Osteoblast (primary cell): Measurements from ENCODE around the gene CDH24. TPM values are rescaled to one million over a fixed set of nuclear protein-coding genes. Genes with fewer than 3 reads are reported as not detected.

ENCODE experiments used
- DNase-seq: peaks from one replicate; pipeline ENCODE4 v3.0.0; 2011; ENCODE audit warnings: low spot score, mixed read lengths; ENCODE audit not compliant: insufficient read length; ENCODE audit errors: missing footprints
- H2AFZ ChIP-seq: 2 replicates; pipeline ENCODE4 v1.6.0; 2011; ENCODE audit warnings: mild to moderate bottlenecking, low read length
- H3K27ac ChIP-seq: 2 replicates; pipeline ENCODE4 v1.5.1; 2011; ENCODE audit warnings: mild to moderate bottlenecking, low read depth, low read length, moderate library complexity
- H3K27me3 ChIP-seq: 2 replicates; pipeline ENCODE4 v1.6.0; 2012; ENCODE audit warnings: mild to moderate bottlenecking, control low read depth, inconsistent platforms, low read length, moderate library complexity; ENCODE audit not compliant: insufficient read depth
- H3K36me3 ChIP-seq: 2 replicates; pipeline ENCODE4 v1.5.1; 2011; ENCODE audit warnings: mild to moderate bottlenecking, low read length, control low read depth, moderate library complexity; ENCODE audit not compliant: insufficient read depth
- H3K4me1 ChIP-seq: 2 replicates; pipeline ENCODE4 v1.5.1; 2011; ENCODE audit warnings: mild to moderate bottlenecking, low read length, control low read depth, moderate library complexity; ENCODE audit not compliant: insufficient read depth
- H3K4me2 ChIP-seq: 2 replicates; pipeline ENCODE4 v1.6.0; 2011; ENCODE audit warnings: mild to moderate bottlenecking, low read length; ENCODE audit not compliant: insufficient read depth
- H3K4me3 ChIP-seq: fragments of 200-600 bp; sonication (generic); 3 replicates; pipeline ENCODE4 v1.5.1; 2012; ENCODE audit warnings: mild to moderate bottlenecking, low read length, inconsistent platforms; ENCODE audit not compliant: insufficient read depth
- H3K79me2 ChIP-seq: 2 replicates; pipeline ENCODE4 v1.6.0; 2012; ENCODE audit warnings: mild to moderate bottlenecking, low read length, control low read depth, inconsistent platforms; ENCODE audit not compliant: insufficient read depth
- H3K9me3 ChIP-seq: 2 replicates; pipeline ENCODE4 v1.5.1; 2011; ENCODE audit warnings: low read depth, low read length, control low read depth
- H4K20me1 ChIP-seq: 2 replicates; pipeline ENCODE4 v1.6.0; 2012; ENCODE audit warnings: mild to moderate bottlenecking, low read length, control low read depth; ENCODE audit not compliant: insufficient read depth
- total RNA-seq: library from RNA; depleted of rRNA; stranded (reverse); fragments of >200 nt; gene quantifications from 2 replicates; pipeline ENCODE4 v1.2.3, GENCODE V29; 2012
- TF ChIP-seq, protein P1 (sequence below): IDR thresholded peaks from 2 replicates; pipeline ENCODE4 v1.5.1; 2011; ENCODE audit warnings: mild to moderate bottlenecking, low read depth, low read length, moderate library complexity; ENCODE audit errors: extremely low read depth

The CDH24 gene, protein sequence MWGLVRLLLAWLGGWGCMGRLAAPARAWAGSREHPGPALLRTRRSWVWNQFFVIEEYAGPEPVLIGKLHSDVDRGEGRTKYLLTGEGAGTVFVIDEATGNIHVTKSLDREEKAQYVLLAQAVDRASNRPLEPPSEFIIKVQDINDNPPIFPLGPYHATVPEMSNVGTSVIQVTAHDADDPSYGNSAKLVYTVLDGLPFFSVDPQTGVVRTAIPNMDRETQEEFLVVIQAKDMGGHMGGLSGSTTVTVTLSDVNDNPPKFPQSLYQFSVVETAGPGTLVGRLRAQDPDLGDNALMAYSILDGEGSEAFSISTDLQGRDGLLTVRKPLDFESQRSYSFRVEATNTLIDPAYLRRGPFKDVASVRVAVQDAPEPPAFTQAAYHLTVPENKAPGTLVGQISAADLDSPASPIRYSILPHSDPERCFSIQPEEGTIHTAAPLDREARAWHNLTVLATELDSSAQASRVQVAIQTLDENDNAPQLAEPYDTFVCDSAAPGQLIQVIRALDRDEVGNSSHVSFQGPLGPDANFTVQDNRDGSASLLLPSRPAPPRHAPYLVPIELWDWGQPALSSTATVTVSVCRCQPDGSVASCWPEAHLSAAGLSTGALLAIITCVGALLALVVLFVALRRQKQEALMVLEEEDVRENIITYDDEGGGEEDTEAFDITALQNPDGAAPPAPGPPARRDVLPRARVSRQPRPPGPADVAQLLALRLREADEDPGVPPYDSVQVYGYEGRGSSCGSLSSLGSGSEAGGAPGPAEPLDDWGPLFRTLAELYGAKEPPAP
- 3.3 and 3.5 TPM in 2 replicates for total RNA-seq

GRCh38 chr14:23056956-23057756 is at the start of gene CDH24:
CDH24 (minus strand) TSS chr14:23057520; CDS start chr14:23055733, 1,787 bp downstream.
- Histone ChIP-seq H2AFZ (peak within 1 kb of the TSS; percentile 39), H4K20me1 (peaks cover 19% of the 10 kb centered on the region), H3K79me2 (peaks cover 6% of the 10 kb centered on the region), H3K4me3 (peak within 1 kb of the TSS; percentile 69), H3K27ac (peak within 1 kb of the TSS; percentile 7), H3K36me3 (peaks cover 30% of the 10 kb centered on the region), H3K4me1 (peaks cover 22% of the 10 kb centered on the region), H3K27me3 (no peaks in the 10 kb centered on the region), H3K9me3 (no peaks in the 10 kb centered on the region), H3K4me2 (peak within 1 kb of the TSS; percentile 93)
- TF ChIP-seq, protein P1, sequence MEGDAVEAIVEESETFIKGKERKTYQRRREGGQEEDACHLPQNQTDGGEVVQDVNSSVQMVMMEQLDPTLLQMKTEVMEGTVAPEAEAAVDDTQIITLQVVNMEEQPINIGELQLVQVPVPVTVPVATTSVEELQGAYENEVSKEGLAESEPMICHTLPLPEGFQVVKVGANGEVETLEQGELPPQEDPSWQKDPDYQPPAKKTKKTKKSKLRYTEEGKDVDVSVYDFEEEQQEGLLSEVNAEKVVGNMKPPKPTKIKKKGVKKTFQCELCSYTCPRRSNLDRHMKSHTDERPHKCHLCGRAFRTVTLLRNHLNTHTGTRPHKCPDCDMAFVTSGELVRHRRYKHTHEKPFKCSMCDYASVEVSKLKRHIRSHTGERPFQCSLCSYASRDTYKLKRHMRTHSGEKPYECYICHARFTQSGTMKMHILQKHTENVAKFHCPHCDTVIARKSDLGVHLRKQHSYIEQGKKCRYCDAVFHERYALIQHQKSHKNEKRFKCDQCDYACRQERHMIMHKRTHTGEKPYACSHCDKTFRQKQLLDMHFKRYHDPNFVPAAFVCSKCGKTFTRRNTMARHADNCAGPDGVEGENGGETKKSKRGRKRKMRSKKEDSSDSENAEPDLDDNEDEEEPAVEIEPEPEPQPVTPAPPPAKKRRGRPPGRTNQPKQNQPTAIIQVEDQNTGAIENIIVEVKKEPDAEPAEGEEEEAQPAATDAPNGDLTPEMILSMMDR: no peak
- DNase-seq: peak; percentile 98

DNA sequence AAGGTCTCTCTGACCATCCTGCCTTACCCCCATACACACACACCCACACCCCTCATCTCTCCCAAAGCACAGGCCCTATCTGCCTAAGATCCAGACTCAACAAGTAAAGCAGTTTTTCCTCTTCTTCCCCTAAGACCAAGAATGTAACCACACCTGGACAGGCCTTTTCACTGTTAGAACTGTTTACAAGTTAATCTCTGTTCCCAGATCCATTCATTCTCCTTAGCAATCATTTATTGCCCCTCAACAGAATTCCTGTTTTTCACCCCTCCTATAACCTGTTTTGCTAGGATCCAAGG is 49.4 kb upstream of the CDH24 start:
- Histone ChIP-seq H4K20me1 (no peaks in the 10 kb centered on the region), H3K27me3 (no peaks in the 10 kb centered on the region), H3K36me3 (no peaks in the 10 kb centered on the region), H3K4me2 (no peak overlapping the region), H3K27ac (no peak overlapping the region), H3K79me2 (no peaks in the 10 kb centered on the region), H3K4me3 (no peak overlapping the region), H3K4me1 (no peaks in the 10 kb centered on the region), H3K9me3 (no peaks in the 10 kb centered on the region), H2AFZ (no peak overlapping the region)
- no peak for DNase-seq
- TF ChIP-seq, protein P1: no peak

GRCh38 chr14:23105348-23105824 is 48.1 kb upstream of the CDH24 start:
- H3K4me2 ChIP-seq: no peak overlapping the region
- H2AFZ ChIP-seq: no peak overlapping the region
- no peaks in the 10 kb centered on the region for H3K9me3 ChIP-seq
- TF ChIP-seq, protein P1: no peak
- DNase-seq: no peak
- H3K27ac ChIP-seq: no peak overlapping the region
- H4K20me1 ChIP-seq: no peaks in the 10 kb centered on the region
- no peaks in the 10 kb centered on the region for H3K4me1 ChIP-seq
- H3K4me3 ChIP-seq: no peak overlapping the region
- H3K79me2 ChIP-seq: no peaks in the 10 kb centered on the region
- H3K36me3 ChIP-seq: no peaks in the 10 kb centered on the region
- no peaks in the 10 kb centered on the region for H3K27me3 ChIP-seq
